ENCODE data around the gene FAM227B.
A peak's percentile ranks its signal among the peaks of the same experiment; 100 is the strongest.
"Not testable (repeated sequence)": the region's sequence is repeated elsewhere in the genome, so short reads cannot be mapped to it uniquely, and the experiment has no call there.

FAM227B gene, protein sequence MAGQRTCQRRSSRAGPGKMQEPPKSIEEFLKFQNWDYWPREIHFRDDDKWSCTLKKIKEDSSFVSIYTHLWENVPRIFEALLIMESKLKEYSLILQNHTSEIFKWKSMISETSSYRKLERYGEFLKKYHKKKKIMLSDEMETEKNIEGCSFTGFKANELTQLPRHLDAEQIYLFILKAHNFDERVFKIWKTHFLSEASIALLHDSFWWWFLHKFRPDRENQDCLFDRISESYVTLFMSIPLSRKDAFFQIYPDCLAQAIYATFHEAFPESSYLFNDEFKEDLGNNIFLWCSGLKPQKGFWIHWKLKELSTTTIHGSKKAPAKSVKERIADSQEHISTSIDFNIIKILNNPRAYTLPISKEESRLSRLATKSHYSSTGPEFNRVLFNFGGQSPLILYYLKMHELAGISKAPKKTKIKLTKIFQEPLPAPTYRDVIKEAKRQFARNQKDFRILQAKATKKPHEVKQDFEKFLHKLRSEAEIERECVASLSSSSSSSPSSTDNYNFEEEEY

DNA sequence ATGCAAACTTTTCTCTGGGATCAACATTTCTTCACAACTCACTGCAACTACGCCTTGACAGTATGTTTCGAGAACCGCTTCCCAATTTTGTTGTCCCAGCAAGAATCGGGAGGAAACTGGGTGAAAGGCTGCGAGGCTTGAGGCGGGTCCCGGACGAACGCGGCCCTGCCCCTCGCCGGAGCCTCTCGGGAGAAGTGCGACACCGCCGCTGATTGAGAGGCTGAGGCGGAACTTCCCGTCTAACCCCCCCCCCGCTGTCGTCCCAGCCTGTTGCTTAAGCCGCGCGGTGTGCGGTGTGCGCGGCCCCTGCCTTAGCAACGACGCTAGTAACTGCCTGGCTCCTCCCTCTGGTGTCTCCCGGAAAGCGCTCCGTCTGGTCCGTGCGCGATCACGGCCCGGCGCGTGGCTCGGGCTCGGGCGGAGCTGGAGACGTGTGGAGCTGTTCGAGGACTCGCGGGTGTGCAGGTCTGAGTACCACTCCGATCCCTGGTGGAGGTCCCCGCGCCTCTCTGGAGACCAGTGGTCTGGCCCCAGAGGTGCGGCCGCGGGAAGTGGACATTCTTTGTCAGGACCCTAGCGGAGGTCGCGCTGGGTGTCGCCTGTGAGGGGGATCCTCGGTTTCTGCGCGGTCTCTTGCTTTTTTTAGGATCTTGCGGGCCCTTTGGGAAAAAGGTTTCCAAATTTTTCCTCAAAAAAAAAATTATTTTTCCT is at the start of gene FAM227B, which contains the start of gene DTWD1:
Gene FAM227B, minus strand, starts transcription at position 161 of the 711 bp plus-strand sequence. CDS start 5,647 bp downstream, outside the sequence.
Gene DTWD1, plus strand, starts transcription at position 391 of the 711 bp plus-strand sequence. CDS start 4,120 bp downstream, outside the sequence.
- DNase-seq (ENCODE audit: extremely low read depth, low read depth), result peak; percentile 97
- TF ChIP-seq CTCF (IDR thresholded peaks at IDR 0.05; ENCODE audit: low read depth, low read length), result no peak

GRCh38 chr15:49669288-49669687 is 48.7 kb upstream of the FAM227B start:
- TF ChIP-seq CTCF (IDR thresholded peaks at IDR 0.05; ENCODE audit: low read depth, low read length), result no peak
- no peak for DNase-seq (ENCODE audit: extremely low read depth, low read depth)

GRCh38 chr15:49666486-49666885 is 45.9 kb upstream of the FAM227B start:
- DNase-seq (ENCODE audit: extremely low read depth, low read depth), result not testable (repeated sequence)

DNA sequence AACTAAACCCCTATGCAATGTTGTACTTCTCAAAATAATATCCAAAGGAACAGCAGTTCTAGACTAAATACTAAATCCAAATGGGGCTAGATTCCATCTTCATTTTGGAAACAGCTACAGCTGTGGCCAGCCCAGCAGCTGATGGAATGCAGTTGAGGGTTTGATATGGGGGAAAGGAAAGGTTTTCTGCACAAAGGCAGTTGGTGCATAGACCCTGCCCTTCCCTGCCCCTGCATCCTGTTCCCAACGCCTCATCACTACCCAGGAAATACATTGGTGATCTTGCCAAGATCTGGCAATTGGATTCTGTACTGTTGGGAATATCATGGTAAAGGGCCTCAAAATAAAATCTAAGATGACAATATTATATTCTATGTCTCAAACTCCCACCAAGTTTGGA is 44.1 kb upstream of the FAM227B start:
- no peak for TF ChIP-seq CTCF (IDR thresholded peaks at IDR 0.05; ENCODE audit: low read depth, low read length)
- no peak for DNase-seq (ENCODE audit: extremely low read depth, low read depth)

GRCh38 chr15:49656734-49657133 is 36.1 kb upstream of the FAM227B start:
- no peak for DNase-seq (ENCODE audit: extremely low read depth, low read depth)
- TF ChIP-seq CTCF (IDR thresholded peaks at IDR 0.05; ENCODE audit: low read depth, low read length), result no peak

DNA sequence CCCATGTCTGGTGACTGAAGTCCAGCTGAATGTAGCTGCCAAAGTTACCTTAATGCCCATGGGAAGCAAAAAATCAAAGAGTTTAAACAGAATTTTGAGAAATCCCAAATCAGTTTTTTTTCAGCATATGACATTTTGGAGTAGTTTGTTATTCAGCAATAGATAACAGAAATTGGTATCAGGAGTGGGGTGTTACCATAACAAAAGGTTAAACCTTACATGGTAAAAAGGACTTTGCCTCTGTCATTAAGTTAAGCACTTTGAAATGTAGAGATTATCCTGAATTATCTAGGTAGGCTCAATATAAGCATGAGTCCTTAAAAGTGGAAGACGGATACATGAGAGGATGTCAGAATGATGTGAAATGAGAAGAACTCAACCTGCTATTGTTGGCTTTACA is 32.3 kb upstream of the FAM227B start:
- no peak for TF ChIP-seq CTCF (IDR thresholded peaks at IDR 0.05; ENCODE audit: low read depth, low read length)
- no peak for DNase-seq (ENCODE audit: extremely low read depth, low read depth)

- TF ChIP-seq CTCF (IDR thresholded peaks at IDR 0.05; ENCODE audit: low read depth, low read length), result no peak
- no peak for DNase-seq (ENCODE audit: extremely low read depth, low read depth)
Measured at GRCh38 chr15:49650676-49651075, 30.1 kb upstream of the FAM227B start.

Data from AG09319 (cell line).